ENCODE data around the gene SMOC1. TPM values are rescaled to one million over a fixed set of nuclear protein-coding genes. Genes with fewer than 3 reads are reported as not detected.

The SMOC1 gene
- total RNA-seq, 1 donor from 2014 or later, result 3.1 TPM

DNA sequence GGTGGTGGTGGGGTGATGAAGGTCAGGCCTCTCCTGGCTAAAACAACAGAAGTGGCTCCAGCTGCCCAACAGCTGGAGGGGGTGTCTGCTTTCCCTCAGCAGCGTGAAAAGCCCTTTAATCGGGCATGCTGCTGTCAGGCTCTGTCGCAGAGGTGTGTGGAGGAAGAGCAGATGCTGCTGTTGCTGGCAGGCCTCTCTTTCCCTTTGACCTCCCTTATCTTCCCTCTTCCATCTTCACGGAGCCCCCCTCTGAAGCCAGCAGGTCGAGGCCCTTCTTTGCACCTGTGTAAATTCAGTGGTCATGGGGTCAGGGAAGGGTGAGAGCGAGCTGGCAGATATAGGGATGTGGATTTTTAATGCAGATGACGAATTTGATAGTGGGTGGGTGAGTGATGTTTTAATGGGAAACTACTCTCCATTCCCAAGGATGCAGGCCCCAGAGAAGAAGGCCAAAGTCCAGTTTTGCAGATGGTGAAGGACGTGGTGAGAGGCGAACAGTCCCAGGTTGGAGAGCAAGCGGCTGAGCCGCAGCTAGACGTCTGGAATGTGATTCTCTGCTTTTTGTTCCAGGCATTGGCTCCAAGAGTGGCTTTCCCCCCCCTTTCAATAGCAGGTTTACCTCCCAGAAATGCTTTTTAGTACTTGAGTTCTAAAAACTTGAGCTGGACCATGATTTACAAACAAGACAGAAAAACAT lies 64.0 kb downstream of the SMOC1 start:
- peak; percentile 14 for DNase-seq (ENCODE audit: low spot score)

DNA sequence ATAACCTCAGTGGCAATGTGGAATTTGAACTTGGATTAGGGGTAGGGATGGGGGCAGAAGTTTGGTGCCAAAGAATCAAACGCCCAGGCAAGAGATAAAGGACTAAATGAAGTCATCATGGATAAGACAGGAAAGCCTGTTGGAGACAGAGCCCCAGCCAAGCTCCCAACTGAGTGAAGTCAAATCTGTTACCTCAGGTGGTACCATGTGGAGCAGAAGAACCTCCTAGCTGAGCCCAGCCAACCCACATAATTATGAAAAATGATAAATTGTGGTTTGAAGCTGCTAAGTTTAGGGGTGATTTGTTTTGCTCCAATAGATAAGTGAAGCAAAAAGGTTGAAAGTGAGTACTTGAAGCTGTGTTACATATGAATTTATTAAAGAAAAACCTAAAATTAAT lies 66.1 kb downstream of the SMOC1 start:
- no peak for DNase-seq (ENCODE audit: low spot score)

DNA sequence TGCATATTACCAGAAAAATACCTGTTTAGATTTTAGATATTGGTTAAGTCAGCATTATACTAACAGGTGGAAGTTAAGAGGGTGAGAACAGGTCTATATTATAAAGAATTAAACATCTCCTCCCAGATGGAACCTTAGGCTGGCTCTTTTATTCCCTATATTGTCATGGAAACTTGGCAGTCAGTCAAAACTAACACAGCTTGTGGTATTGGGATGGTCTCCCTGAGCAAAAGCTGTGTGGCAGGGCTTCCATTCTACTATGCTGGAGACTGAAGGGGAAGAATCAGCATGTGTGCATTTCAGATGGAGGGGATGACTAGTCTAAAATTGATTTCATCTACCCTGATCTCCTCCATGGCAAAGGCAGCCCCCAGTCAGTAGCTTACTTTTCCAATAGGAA lies 66.7 kb downstream of the SMOC1 start:
- no peak for DNase-seq (ENCODE audit: low spot score)

DNA sequence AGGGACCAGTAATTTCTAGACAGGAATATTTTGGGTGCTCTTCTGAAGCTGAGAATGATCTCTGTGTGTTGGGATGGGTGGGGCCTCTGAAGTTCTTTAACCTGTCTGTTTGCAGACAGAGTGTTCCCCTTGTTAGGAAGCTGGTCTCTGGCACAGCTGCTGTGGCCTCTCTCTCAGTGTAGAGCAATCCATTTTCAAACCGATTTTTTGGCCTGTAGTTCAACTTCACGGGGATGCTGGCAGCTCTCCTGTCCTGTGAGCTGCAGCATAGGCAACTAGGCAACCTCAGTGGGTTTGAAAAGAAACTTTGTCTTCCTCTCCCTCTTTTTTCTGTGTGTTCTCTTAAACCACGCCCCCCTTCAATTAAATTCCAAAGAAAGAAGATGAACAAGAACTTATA lies 69.1 kb downstream of the SMOC1 start:
- no peak for DNase-seq (ENCODE audit: low spot score)

DNA sequence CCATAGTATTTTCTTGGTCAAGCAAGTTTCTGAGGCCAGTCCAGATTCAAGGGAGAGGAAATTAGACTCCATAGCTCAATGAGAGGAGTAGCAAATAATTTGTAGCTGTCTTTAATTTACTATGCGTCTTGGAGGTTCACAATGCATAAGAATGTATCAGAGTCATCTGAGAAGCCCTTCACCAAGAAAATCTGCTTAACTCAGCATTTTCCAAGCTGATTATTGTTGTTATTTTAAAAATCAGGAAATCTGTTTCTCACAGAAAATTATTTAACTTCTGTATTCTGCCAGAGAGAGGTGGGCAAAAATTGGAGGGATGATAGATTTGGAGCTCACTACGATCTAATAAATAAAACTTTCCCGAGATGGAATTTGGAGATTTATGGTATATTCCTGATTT lies 72.0 kb downstream of the SMOC1 start:
- no peak for DNase-seq (ENCODE audit: low spot score)

DNA sequence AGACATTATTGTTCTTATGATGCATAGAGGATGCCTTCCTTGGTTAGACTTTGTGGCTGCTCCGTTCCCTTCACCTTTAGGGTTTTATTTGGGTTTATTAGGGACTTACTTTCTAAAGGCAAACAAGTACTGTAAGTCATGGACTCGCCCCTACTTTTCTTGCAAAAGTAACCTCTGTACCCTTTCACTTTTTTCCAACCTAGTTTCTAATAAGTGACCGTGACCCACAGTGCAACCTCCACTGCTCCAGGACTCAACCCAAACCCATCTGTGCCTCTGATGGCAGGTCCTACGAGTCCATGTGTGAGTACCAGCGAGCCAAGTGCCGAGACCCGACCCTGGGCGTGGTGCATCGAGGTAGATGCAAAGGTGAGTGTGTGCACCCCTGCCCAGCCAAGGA lies 72.7 kb downstream of the SMOC1 start:
- no peak for DNase-seq (ENCODE audit: low spot score)

DNA sequence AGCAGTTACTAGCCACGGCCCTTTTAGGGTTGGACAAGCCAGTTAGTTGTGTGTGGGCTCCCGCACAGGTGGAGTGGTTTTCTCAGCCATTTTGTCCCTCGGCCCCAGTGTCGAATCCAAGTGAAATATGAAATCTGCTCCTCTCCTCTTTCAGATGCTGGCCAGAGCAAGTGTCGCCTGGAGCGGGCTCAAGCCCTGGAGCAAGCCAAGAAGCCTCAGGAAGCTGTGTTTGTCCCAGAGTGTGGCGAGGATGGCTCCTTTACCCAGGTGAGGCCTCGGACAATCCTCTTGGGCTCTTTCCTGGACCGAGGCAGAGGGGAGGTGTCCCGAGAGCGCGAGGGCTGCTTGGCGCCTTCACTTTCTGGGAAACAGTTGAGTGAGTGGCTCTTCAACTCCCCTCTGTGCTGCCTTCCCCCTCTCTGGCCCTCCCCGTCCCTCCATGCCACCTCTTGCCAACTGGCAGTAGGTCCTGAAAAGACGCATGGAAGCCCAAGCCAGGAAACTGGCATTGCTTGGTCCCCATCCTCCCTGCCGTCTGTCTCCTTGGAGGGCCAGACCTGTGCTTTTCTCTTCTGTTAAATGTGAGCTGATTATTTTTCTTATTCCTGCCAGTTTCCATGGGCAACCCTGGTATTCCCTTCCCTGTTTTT lies 74.2 kb downstream of the SMOC1 start:
- no peak for DNase-seq (ENCODE audit: low spot score)

DNA sequence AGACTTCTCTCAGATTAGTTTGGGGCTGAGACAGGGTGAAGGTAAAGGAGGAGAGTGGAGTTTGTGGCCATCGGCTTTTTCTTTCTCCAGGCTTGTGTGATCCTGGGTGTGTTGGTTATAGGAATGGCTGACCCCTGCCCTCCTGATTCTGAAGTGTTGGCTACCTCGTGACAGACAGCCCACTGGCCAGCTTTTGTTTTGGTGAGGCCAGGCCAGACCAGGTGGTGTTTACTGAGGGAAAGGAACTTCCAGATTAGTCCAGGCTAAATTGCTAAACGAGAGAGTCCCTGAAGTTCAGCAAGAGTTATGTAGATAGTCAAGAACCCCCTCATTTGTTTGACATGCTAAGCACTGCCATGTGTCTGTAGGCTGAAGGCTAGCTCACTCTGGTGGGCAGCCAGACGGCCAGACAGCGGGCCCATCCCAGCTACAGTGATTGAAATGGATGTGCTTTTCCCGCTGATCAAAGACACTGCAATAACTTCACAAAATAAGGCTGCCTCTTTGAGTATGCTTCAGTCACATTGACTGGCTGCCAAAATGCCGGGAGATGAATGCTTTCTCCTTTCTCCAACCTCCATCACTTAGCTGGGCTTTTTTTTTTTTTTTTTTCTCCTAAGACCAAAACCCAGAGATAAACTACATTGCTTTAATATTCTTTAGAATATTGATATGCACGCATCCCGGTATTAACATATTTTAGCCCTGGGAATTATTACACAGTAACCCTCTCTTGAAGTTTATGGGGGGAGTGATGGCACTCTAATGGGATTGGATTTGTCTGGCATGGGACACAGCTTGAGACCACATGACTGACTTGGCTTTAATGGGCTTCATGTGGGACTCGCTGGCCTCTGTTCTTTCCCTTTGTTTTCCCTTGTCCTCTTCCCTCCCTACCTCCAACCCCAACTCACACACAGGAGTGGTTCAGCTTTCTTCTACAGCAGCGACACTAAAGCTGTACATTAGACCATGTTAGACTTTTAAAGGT lies 76.9 kb downstream of the SMOC1 start:
- DNase-seq (ENCODE audit: low spot score), result no peak

DNA sequence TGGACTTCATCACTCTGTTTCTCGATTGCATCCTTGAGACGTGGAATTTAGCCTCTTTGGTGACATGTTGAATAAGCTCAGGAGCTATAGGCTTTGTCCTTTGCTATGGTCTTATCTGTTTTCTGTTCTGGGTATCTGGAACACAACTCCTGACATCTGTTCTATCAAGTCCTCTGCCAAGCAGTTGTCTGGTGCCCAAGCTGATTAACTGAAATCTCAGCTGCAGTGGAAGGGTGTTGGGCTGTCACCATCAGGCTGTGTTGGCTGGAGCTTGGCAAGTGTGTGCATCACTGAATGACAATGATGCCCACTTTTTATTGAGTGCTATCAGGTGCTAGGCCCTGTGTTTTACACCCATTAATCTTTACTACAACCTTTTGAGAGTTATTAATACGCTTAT lies 77.8 kb downstream of the SMOC1 start:
- no peak for DNase-seq (ENCODE audit: low spot score)

DNA sequence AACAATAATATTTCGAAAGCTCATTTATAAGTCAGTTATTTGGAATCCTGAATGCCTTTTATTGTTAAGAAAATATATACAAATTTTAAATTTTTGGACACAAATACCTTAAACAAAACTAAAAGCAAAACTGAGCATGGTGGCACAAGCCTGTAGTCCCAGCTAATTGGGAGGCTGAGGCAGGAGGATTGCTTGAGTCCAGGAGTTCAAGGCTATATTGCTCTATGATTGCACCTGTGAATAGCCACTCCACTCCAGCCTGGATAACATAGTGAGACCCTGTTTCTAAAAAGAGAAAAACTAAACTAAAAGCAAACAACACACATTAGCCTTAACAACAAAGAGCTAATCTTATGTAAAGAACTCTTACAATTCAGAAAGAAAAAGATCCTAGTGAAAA lies 78.8 kb downstream of the SMOC1 start:
- no peak for DNase-seq (ENCODE audit: low spot score)

DNA sequence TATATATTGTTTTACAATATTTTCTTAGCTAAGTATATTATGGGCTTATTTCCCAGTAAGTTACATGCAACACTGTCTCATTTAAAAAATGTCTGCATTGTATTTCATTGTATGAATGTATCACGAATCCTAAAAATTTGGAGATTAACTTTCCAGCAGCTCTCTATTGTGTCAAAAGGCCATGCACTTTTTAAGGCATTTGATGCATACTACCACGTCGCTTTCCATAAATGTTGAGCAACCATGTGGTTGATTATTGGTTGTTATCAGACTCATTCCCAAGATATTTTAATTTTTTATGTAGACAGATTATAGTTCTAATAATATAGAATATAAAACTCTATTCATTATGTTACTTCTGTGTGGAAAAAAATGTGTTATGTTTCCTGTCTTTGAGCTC lies 79.9 kb downstream of the SMOC1 start:
- DNase-seq (ENCODE audit: low spot score), result no peak

DNA sequence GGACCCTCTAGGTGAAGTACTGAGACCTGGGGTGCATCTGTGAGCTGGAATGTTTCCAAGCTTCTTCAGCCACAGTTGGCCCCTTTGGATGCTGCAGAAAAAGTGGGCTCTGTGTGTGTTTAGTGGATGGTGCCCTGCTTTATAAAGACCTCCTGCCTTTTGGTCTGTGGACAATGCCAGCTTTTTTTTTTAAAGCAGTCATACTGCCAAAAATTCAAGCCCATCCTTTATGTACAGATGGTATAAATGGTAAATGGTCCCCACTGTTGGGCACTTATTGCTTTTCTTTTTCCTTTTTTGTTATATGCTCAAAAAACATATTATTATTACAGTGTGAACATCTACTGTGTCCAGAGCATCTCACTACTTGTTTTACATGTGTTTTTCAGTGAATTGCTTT lies 81.1 kb downstream of the SMOC1 start:
- DNase-seq (ENCODE audit: low spot score), result no peak

DNA sequence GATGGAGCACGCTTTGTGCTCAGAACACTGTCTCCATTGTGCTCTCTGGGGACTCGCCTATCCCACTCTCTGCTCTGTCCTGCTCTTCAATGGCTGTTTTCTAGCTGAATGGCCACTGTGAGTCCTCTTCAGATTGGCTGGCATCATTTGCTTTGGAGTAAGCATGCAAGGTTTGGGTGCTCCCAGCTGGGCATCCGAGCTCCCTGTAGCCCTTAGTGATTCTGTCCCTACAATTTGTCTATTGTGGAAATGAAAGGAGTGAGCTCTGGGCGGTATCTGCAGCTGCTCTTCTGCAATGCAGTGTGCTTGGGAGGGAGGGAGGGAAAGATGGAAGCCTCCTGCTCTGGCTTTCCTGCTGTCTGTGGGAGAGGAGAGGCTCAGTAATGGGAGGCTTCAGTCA lies 84.8 kb downstream of the SMOC1 start:
- DNase-seq (ENCODE audit: low spot score), result no peak

DNA sequence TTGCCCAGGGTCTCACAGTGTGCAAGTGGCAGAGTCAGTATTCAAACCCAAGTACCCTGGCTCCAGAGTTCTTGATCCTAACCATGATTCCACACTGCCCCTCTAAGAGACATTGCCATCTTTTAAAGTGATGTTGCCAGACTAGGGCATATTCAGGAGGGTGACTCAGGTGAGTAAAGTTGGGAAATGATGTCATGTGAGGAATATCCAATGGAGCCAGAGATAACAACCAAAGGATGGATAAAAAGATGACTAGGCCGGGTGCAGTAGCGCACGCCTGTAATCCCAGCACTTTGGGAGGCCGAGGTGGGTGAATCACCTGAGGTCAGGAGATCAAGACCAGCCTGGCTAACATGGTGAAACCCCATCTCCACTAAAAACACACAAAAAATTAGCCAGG lies 85.6 kb downstream of the SMOC1 start:
- DNase-seq (ENCODE audit: low spot score), result no peak

DNA sequence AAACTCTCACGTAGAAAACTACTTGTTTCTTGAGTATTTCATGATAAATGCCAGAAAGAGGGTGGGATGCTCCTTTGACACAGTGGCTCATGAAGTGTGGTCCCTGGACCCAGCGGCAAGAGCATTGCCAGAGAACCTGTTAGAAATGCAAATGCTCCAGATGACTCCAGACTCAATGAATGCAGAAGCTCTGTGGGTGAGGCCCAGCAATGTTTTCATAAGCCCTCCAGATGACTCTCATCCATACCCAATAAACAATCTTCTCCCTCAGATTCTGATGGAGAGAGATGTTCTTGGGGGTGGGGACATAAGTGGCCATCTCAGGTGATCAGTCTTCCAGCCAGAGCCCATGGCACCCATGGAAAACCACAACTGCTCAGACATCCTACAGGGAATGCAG lies 88.9 kb downstream of the SMOC1 start:
- DNase-seq (ENCODE audit: low spot score), result no peak

DNA sequence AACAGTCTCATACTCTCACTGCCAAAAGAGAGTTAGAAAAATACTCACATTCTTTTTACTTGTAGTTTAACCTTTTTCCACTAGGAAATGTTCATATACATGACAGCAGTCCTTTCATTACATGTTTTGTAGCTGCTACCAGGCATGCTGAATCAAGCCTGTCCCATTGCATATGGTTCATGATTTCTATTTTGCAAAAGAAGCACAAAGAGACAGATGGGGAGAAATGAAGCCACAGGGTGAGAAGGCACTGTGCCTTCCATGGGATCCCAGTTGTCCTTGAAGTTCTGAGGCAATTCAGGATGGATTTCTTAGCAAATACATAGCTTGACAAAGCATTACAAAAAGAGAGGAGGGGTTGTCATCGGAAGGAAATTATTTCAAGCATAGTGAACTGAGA lies 89.5 kb downstream of the SMOC1 start:
- DNase-seq (ENCODE audit: low spot score), result no peak

DNA sequence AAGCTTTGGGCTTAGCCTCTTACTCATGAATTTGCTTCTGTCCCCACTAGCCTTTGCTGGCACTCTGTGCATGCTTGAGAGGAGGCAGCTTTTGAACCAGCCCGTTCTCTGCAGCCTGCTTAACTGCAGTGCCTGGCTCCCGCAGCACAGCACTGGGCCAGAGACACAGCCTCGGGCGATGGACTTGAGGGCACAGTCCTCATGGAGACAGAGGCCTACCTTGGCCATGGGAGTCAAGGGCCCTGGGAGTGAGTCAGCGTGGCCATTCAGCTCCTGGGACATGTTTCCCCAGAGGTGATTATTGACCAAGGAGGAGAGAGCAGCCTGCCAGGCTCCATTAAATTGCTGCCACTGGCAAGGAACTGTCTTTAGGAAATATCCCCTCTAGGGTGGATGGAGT lies 93.5 kb downstream of the SMOC1 start:
- no peak for DNase-seq (ENCODE audit: low spot score)

DNA sequence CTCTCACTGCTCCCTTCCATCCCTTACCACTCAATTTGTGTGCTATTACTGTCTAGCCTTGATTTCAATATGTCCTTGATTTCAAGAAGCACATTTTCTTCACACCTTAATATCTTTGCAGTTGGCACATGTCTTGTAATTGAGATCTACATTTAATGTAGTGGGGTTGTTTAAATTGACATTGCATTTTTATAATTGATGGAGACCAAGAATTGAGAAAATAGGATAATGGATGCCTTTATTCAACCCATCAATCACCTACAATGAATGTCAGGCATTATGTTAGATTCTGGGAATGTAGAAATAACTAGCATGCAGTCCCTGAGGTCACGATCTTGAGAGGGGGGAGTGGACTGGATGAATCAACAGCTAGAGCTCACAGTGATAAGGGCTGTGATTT lies 94.6 kb downstream of the SMOC1 start:
- DNase-seq (ENCODE audit: low spot score), result no peak

DNA sequence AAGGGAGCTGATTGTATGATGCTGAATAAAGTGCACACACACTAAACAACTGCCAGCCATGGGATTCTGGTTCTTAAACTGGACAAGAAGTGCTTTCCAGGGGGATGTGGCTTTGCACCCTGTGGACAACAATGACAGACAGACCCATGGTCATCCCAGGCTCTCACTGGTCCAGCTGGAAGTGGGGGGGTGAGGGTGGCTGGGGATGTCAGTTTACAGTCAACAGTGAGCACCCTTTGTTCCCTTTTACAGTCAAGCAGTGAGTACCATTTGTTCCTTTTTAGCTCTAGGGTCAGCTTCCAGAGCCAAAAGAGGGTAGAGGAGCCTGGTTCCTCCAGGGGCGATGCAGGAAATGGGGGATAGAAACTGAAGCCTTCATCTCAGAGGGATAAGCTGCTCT lies 100.7 kb downstream of the SMOC1 start:
- DNase-seq (ENCODE audit: low spot score), result no peak

DNA sequence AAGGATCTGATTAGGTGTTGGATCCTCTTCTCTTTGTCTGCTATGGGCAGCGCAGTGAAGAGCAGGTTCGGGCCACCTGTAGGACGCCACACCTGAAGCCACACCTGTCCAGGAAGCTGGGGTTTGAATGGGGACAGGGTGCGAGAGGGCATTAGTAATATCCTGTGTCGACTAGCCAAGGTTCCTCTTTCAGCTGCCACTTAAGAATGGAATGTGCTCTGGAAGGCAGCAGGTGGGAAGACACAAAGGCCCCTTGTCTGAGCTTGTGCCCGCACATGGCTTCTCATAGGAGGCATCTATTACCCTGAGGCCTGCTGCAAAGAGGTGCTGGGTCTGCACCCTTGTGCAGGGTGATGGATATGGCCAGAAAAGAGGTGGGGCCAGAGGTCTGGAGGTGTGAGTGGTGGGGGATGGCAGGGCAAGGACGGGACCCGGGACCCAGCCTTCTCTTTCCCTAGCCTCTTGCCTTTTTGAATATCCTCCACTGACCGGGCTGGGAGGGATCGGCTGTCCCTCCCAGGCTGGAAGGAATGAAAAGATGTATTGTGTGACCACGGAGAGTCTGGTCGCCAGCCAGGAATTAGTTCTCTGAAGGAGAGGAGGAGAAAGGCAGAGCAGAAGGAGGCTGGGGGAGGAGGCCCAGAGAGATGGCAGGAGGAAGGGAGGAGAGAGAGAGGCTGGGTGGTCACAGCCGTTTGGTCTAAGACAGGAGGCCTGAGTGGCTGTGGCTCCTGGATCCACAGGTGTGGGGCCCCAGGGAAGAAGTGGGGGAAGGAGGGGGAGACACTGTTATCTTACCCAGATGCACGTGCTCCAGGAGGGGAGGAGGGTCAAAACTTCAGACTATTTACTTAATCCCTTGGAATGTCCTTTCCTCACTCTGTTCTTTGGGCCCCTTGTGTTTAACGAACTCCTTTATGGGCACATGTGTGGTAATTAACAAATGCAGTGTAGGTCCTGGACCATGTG lies 101.5 kb downstream of the SMOC1 start:
- DNase-seq (ENCODE audit: low spot score), result no peak

DNA sequence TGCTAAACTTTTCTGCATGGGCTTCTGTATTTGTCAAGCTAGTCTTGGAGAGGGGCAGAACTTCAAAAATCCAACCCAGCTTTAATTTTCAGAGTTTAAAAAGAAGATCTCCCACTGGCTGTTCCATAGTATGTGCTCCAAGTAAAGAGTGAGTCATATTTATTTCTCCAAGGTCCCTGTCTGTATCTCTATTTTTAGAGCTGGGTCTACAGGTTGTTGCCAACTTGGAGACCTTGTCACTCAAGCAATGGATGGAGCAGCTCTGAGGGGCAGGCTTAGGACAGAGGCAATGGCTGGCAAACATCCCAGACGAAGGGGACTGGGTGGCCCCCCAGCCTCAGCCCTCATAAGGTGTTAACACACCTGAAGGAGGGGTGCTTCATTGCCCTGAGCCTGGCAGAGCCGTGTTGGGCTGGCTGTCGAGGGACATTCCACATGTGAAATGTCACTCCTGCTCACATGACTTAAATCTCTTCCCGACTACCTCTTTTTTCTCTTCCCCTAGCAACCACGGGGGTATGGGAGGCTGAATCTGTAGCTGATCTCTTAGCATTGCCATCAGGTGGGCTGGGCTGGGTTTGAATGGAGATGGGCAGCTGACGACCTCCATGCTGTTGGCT lies 103.1 kb downstream of the SMOC1 start:
- no peak for DNase-seq (ENCODE audit: low spot score)

All from mucosa of gallbladder (tissue), 1 donor.